ENCODE results near the gene EIF4E2. TPM values are rescaled to one million over a fixed set of nuclear protein-coding genes. Genes with fewer than 3 reads are reported as not detected.
A peak's percentile ranks its signal among the peaks of the same experiment; 100 is the strongest.

EIF4E2 gene
- total RNA-seq, 2 donors from 2014 or later = 12.2 to 17.4 TPM

GRCh38 chr2:232544674-232545073, 5.8 kb upstream of the EIF4E2 start:
- 90 to 98% methylated on average over 6 of the region's 6 CpGs for WGBS, 2 donors
- no peak for TF ChIP-seq CTCF (IDR thresholded peaks at IDR 0.05)
- TF ChIP-seq POLR2A (IDR thresholded peaks at IDR 0.05) = no peak
- Histone ChIP-seq H3K4me3 (no peak overlapping the region), H3K36me3 (replicated peaks in 1 of 2; ENCODE audit: insufficient read depth in 1 of 2, low read depth in 2 of 2) (no peaks in the 10 kb centered on the region), H3K9me3 (no peaks in the 10 kb centered on the region), H3K27me3 (no peaks in the 10 kb centered on the region), H3K27ac (no peak overlapping the region), H3K4me1 (peaks cover 5% of the 10 kb centered on the region)
- ATAC-seq (no peak), DNase-seq (no peak)
- intact Hi-C loops (cut with DNase I) = no loop called here

- H3K9me3 ChIP-seq = no peaks in the 10 kb centered on the region
- no peak overlapping the region for H3K27ac ChIP-seq
- H3K4me1 ChIP-seq = peaks cover 7% of the 10 kb centered on the region
- no peaks in the 10 kb centered on the region for H3K36me3 ChIP-seq (replicated peaks in 1 of 2; ENCODE audit: insufficient read depth in 1 of 2, low read depth in 2 of 2)
- DNase-seq (no peak), ATAC-seq (no peak)
- no peak overlapping the region for H3K4me3 ChIP-seq
- intact Hi-C loops (cut with DNase I) = no loop called here
- 79 to 81% methylated on average over 17 of the region's 17 CpGs for WGBS, 2 donors
- no peaks in the 10 kb centered on the region for H3K27me3 ChIP-seq
- TF ChIP-seq CTCF (IDR thresholded peaks at IDR 0.05) (no peak), POLR2A (IDR thresholded peaks at IDR 0.05) (no peak)
Observed at GRCh38 chr2:232545511-232546375, 4.7 kb upstream of the EIF4E2 start.

GRCh38 chr2:232547991-232548390, 2.5 kb upstream of the EIF4E2 start:
- ATAC-seq = no peak
- WGBS, 2 donors = 95 to 99% methylated on average over 6 of the region's 6 CpGs
- no peak overlapping the region for H3K4me3 ChIP-seq
- no peaks in the 10 kb centered on the region for H3K36me3 ChIP-seq (replicated peaks in 1 of 2; ENCODE audit: insufficient read depth in 1 of 2, low read depth in 2 of 2)
- H3K27ac ChIP-seq = no peak overlapping the region
- DNase-seq = no peak
- no peaks in the 10 kb centered on the region for H3K27me3 ChIP-seq
- intact Hi-C loops (cut with DNase I) = no loop called here
- peaks cover 26% of the 10 kb centered on the region for H3K4me1 ChIP-seq
- TF ChIP-seq POLR2A (IDR thresholded peaks at IDR 0.05) (no peak), CTCF (IDR thresholded peaks at IDR 0.05) (no peak)
- H3K9me3 ChIP-seq = no peaks in the 10 kb centered on the region

- WGBS, 2 donors = 27 to 30% methylated on average over 21 of the region's 21 CpGs
- Histone ChIP-seq H3K4me1 (peaks cover 34% of the 10 kb centered on the region), H3K36me3 (replicated peaks in 1 of 2; ENCODE audit: insufficient read depth in 1 of 2, low read depth in 2 of 2) (no peaks in the 10 kb centered on the region)
Observed at GRCh38 chr2:232549655-232550353, 685 bp upstream of the EIF4E2 start.

More at GRCh38 chr2:232549655-232550353, 685 bp upstream of the EIF4E2 start:
- Histone ChIP-seq H3K27ac (peak overlapping the region; percentile 62 to 98 (median 91)), H3K4me3 (peak overlapping the region; percentile 58 to 74), H3K9me3 (no peaks in the 10 kb centered on the region), H3K27me3 (no peaks in the 10 kb centered on the region)
- DNase-seq = no peak
- ATAC-seq = no peak
- TF ChIP-seq POLR2A (IDR thresholded peaks at IDR 0.05) (no peak), CTCF (IDR thresholded peaks at IDR 0.05) (no peak)
- intact Hi-C loops (cut with DNase I) = no loop called here
